ENCODE measurements around the gene ZNF697. TPM values are rescaled to one million over a fixed set of nuclear protein-coding genes. Genes with fewer than 3 reads are reported as not detected.

ZNF697 gene
- total and polyA plus RNA-seq, 10 of the 15 experiments (the other 5 are each of a cell fraction or from before 2014, with no cell fraction given) = 0.48 to 5.9 (median 3.0) TPM

- Histone ChIP-seq H3K4me2 (ENCODE audit: control insufficient read depth, insufficient read depth) (peak overlapping the region; percentile 96), H3K27ac (ENCODE audit: control insufficient read depth, insufficient read depth) (no peak overlapping the region), H4K20me1 (ENCODE audit: control insufficient read depth, insufficient read depth) (no peaks in the 10 kb centered on the region), H3K9ac (ENCODE audit: control insufficient read depth, insufficient read depth, low read length) (no peak overlapping the region), H3K36me3 (ENCODE audit: control insufficient read depth in 2 of 2, insufficient read depth in 2 of 2, low read length in 1 of 2) (no peaks in the 10 kb centered on the region), H3K4me3 (peak overlapping the region; percentile 90; the same call in 1 of the 2 replicates), H3K4me1 (ENCODE audit: control insufficient read depth, insufficient read depth, low read length) (no peaks in the 10 kb centered on the region; the same call in 1 of the 2 replicates), H3K79me2 (ENCODE audit: control insufficient read depth, insufficient read depth, low read length) (no peaks in the 10 kb centered on the region; the same call in 1 of the 2 replicates), H2AFZ (ENCODE audit: control insufficient read depth, low read depth, low read length) (no peak overlapping the region), H3K27me3 (replicated peaks in 1 of 2; ENCODE audit: control insufficient read depth in 2 of 2, insufficient read depth in 2 of 2, low read length in 1 of 2) (no peaks in the 10 kb centered on the region), H3K9me3 (replicated peaks; ENCODE audit: control insufficient read depth, insufficient read depth, low read length) (peaks cover 2% of the 10 kb centered on the region; the same call in 2 of the 3 replicates)
- ChIA-PET RAD21 (ENCODE audit: unreplicated experiment) (interaction anchor here (0.7 to 6.1 kb wide), 3 partner anchors 13 to 32 kb away, joined by 3 to 74 read pairs (median 4); no protein-coding TSS in a partner anchor), POLR2A (interaction anchor here (0.6 to 1.9 kb wide), 5 partner anchors 13 to 81 kb away, joined by 3 to 11 read pairs (median 3); no protein-coding TSS in a partner anchor), SMC1A (ENCODE audit: uncharacterized antibody, unreplicated experiment) (interaction anchor here (1.6 to 14.4 kb wide), 3 partner anchors 15 to 28 kb away, joined by 4 to 163 read pairs (median 11); no protein-coding TSS in a partner anchor), CTCF (interaction anchor here (2.3 to 10.7 kb wide), 3 partner anchors 15 to 32 kb away, joined by 11 to 87 read pairs (median 11); no protein-coding TSS in a partner anchor)
- intact Hi-C loops (cut with micrococcal nuclease; ENCODE audit: unreplicated experiment) = loop anchor here (5.0 kb wide), 1 partner anchor 34 kb away; no protein-coding TSS in a partner anchor
- no TSS peak for BruUV-seq (replicated peaks)
- ATAC-seq (peak; percentile 8; the same call in 2 of the 3 replicates), FAIRE-seq (no peak), DNase-seq (ENCODE audit: low read depth, low spot score) (no peak)
- TF ChIP-seq E4F1 (IDR thresholded peaks at IDR 0.05; ENCODE audit: borderline replicate concordance, partially characterized antibody) (no peak), RUNX3 (IDR thresholded peaks at IDR 0.05; ENCODE audit: low read length) (no peak), IRF3 (IDR thresholded peaks at IDR 0.05) (no peak), TCF7 (IDR thresholded peaks at IDR 0.05; ENCODE audit: borderline replicate concordance) (no peak), MEF2B (IDR thresholded peaks at IDR 0.05; ENCODE audit: partially characterized antibody, poor library complexity, severe bottlenecking) (no peak), ETV6 (conservative IDR thresholded peaks at IDR 0.05 in 1 of 2, IDR thresholded peaks at IDR 0.05 in 1 of 2; ENCODE audit: borderline replicate concordance in 1 of 2, low read depth in 1 of 2) (no peak), ZNF687 (IDR thresholded peaks at IDR 0.05) (no peak), EP300 (IDR thresholded peaks at IDR 0.05; ENCODE audit: borderline replicate concordance in 1 of 2, control insufficient read depth in 1 of 2, low read depth in 2 of 2, low read length in 2 of 2) (no peak), CHD2 (IDR thresholded peaks at IDR 0.05; ENCODE audit: borderline replicate concordance, low read depth, low read length) (no peak), SREBF1 (IDR thresholded peaks at IDR 0.05; ENCODE audit: low read length) (no peak)
- in situ Hi-C loops (cut with MboI) = no loop called here
- WGBS (ENCODE audit: insufficient coverage, insufficient replicate concordance, low lambda C conversion rate, missing lambda C conversion rate) = 56% methylated on average over 12 of the region's 15 CpGs
Measured at GRCh38 chr1:119646521-119647227, 1.4 kb downstream of the ZNF697 start.

All from GM12878 (cell line).